Liver (tissue), 9 donors: ENCODE results near the gene ZNF438. TPM values are rescaled to one million over a fixed set of nuclear protein-coding genes. Genes with fewer than 3 reads are reported as not detected.

Experiments
- DNase-seq: peaks from one replicate; pipeline ENCODE4 v3.0.0-alpha.2; 2017; ENCODE audit warnings: low spot score
- H3K27ac ChIP-seq, 2 donors: one replicate each; pipeline ENCODE4 v1.7.0; 2013; ENCODE audit warnings: inconsistent platforms in 2 of 2, low read length in 2 of 2, control low read depth in 1 of 2, low read depth in 1 of 2, mild to moderate bottlenecking in 1 of 2
- H3K27me3 ChIP-seq, 4 donors: one replicate each; pipeline versions ENCODE4 v1.6.1 to v1.7.0; 2013; ENCODE audit warnings: low read length in 3 of 4, inconsistent platforms in 1 of 4, mild to moderate bottlenecking in 1 of 4, moderate library complexity in 1 of 4; ENCODE audit not compliant: control insufficient read depth in 4 of 4, insufficient read depth in 4 of 4
- H3K36me3 ChIP-seq, 4 donors: one replicate each; pipeline versions ENCODE4 v1.6.1 to v1.7.0; 2013; ENCODE audit warnings: low read length in 3 of 4, mild to moderate bottlenecking in 3 of 4, low read depth in 1 of 4, moderate library complexity in 1 of 4; ENCODE audit not compliant: control insufficient read depth in 4 of 4, insufficient read depth in 3 of 4
- H3K4me1 ChIP-seq, 4 donors: one replicate each; pipeline versions ENCODE4 v1.6.1 to v1.7.0; 2013; ENCODE audit warnings: low read length in 3 of 4, mild to moderate bottlenecking in 3 of 4, moderate library complexity in 1 of 4; ENCODE audit not compliant: control insufficient read depth in 4 of 4, insufficient read depth in 4 of 4
- H3K4me3 ChIP-seq, 3 donors: one replicate each; pipeline versions ENCODE4 v1.6.1 to v1.7.0; 2013; ENCODE audit warnings: low read length in 3 of 3, control low read depth in 1 of 3, low read depth in 1 of 3, mild to moderate bottlenecking in 1 of 3
- H3K9ac ChIP-seq, 2 donors: one replicate each; pipeline ENCODE4 v1.7.0; 2013; ENCODE audit warnings: low read length in 2 of 2, mild to moderate bottlenecking in 2 of 2, moderate library complexity in 2 of 2, control low read depth in 1 of 2, low read depth in 1 of 2
- H3K9me3 ChIP-seq, 4 donors: one replicate each; pipeline versions ENCODE4 v1.6.1 to v1.7.0; 2013; ENCODE audit warnings: low read length in 3 of 4; ENCODE audit not compliant: control insufficient read depth in 4 of 4
- EGR1 ChIP-seq, 2 donors: IDR thresholded peaks; 2 replicates each; pipeline ENCODE4 v1.6.1; 2016 to 2018; ENCODE audit warnings: antibody characterized with exemption in 2 of 2, low read depth in 2 of 2
- FOXA1 ChIP-seq: IDR thresholded peaks from 2 replicates; pipeline ENCODE4 v1.6.1; 2016; ENCODE audit warnings: antibody characterized with exemption
- FOXA2 ChIP-seq: IDR thresholded peaks from 2 replicates; pipeline ENCODE4 v1.6.1; 2016; ENCODE audit warnings: antibody characterized with exemption
- HNF4A ChIP-seq, 2 donors: conservative IDR thresholded peaks; 2 replicates each; pipeline ENCODE4 v1.6.1; 2016; ENCODE audit warnings: antibody characterized with exemption in 2 of 2, mild to moderate bottlenecking in 2 of 2
- HNF4G ChIP-seq: IDR thresholded peaks from 2 replicates; pipeline ENCODE4 v1.6.1; 2016; ENCODE audit warnings: antibody characterized with exemption
- JUND ChIP-seq, 2 donors: IDR thresholded peaks; 2 replicates each; pipeline ENCODE4 v1.6.1; 2016; ENCODE audit warnings: antibody characterized with exemption in 2 of 2
- NR2F2 ChIP-seq: IDR thresholded peaks from 2 replicates; pipeline ENCODE4 v1.6.1; 2016; ENCODE audit warnings: antibody characterized with exemption
- RAD21 ChIP-seq, 2 donors: IDR thresholded peaks; 2 replicates each; pipeline ENCODE4 v1.6.1; 2016; ENCODE audit warnings: antibody characterized with exemption in 2 of 2, mild to moderate bottlenecking in 2 of 2
- RXRA ChIP-seq, 2 donors: IDR thresholded peaks; 2 replicates each; pipeline ENCODE4 v1.6.1; 2017 to 2018; ENCODE audit warnings: antibody characterized with exemption in 2 of 2, mild to moderate bottlenecking in 1 of 2
- TAF1 ChIP-seq: conservative IDR thresholded peaks from 2 replicates; pipeline ENCODE4 v1.6.1; 2016; ENCODE audit warnings: antibody characterized with exemption, mild to moderate bottlenecking
- YY1 ChIP-seq: IDR thresholded peaks from 2 replicates; pipeline ENCODE4 v1.6.1; 2016; ENCODE audit warnings: antibody characterized with exemption, mild to moderate bottlenecking
- WGBS: extraction: QIAGEN DNeasy Blood & Tissue Kit; methylation state at CpG from one replicate; pipeline ENCODE4 v1.1.7; 2013; 5-methylcytosine and 5-hydroxymethylcytosine counted together
- polyA plus RNA-seq, 2 donors: library from polyadenylated mRNA; stranded (reverse) in 1 of 2; unstranded in 1 of 2; fragments of 200-250 nt in 1 of 2; fragments of >200 nt in 1 of 2; fragmentation: Nextera tagmentation in 1 of 2; extraction: Ambion mirVana in 1 of 2; gene quantifications; one replicate each; pipeline versions ENCODE4 v1.2.1 to v1.2.3, GENCODE V29; 2013 to 2015
- total RNA-seq, 2 donors: library from RNA; depleted of rRNA; stranded (reverse); fragments of >200 nt; gene quantifications; one replicate each; pipeline ENCODE4 v1.2.3, GENCODE V29; 2014
- TF ChIP-seq, protein P1 (sequence below): IDR thresholded peaks from 2 replicates; pipeline ENCODE4 v1.6.1; 2016; ENCODE audit warnings: antibody characterized with exemption
- TF ChIP-seq, protein P2 (sequence below): IDR thresholded peaks from 2 replicates; pipeline ENCODE4 v1.6.1; 2016; ENCODE audit warnings: antibody characterized with exemption
- TF ChIP-seq, protein P3 (sequence below): IDR thresholded peaks from 2 replicates; pipeline ENCODE4 v1.6.1; 2016; ENCODE audit warnings: antibody characterized with exemption
- TF ChIP-seq, protein P4 (sequence below): IDR thresholded peaks from 2 replicates; pipeline ENCODE4 v1.6.1; 2016; ENCODE audit warnings: antibody characterized with exemption, mild to moderate bottlenecking
- TF ChIP-seq, protein P5 (sequence below): fragments of 150-350 bp; IDR thresholded peaks from 2 replicates; pipeline ENCODE4 v1.5.1; 2017; ENCODE audit warnings: improper control_type of control experiment, low read depth, low read length; ENCODE audit not compliant: missing input control
- donor health status: healthy.
- donor health status: healthy.
- donor health status: healthy.
- donor health status: healthy.
- donor health status: healthy.

The ZNF438 gene
- total and polyA plus RNA-seq, 4 donors = 1.9 to 2.9 (median 2.2) TPM

DNA sequence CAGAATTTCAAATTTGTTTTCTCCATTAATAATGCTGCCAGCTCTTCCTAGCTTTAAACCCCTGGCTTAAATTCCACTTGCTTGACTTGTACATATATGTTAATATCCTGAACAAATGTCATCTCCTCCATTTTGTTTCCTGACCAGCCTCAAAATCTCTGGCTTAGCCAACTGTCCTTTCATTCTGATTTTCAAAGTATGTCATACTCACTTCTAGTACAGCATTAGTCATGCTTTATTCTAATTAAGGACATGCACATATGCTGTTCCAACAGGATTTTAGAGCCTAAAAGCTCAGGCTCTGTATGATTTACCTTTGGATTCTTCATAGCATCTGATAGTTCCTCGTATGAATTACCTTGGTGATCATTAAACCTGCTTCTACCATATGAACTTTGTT is 158.3 kb downstream of the ZNF438 start:
- peaks cover 0 to 1% (median 0%) of the 10 kb centered on the region in 4 donors for H3K36me3 ChIP-seq
- no peak overlapping the region for H3K4me3 ChIP-seq
- no peak overlapping the region for H3K9ac ChIP-seq
- 99% methylated on average over 1 of the region's 1 CpG for WGBS
- no peaks in the 10 kb centered on the region for H3K9me3 ChIP-seq
- no peak for TF ChIP-seq YY1
- TF ChIP-seq HNF4A (conservative IDR thresholded peaks at IDR 0.05) = no peak
- no peak for TF ChIP-seq EGR1 (IDR thresholded peaks at IDR 0.05; ENCODE audit: low read depth in 2 of 2)
- TF ChIP-seq RAD21 (IDR thresholded peaks at IDR 0.05) = no peak
- no peak for TF ChIP-seq HNF4G
- TF ChIP-seq, protein P1, sequence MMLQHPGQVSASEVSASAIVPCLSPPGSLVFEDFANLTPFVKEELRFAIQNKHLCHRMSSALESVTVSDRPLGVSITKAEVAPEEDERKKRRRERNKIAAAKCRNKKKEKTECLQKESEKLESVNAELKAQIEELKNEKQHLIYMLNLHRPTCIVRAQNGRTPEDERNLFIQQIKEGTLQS = no peak
- TF ChIP-seq RXRA (IDR thresholded peaks at IDR 0.05) = no peak
- TF ChIP-seq, protein P2, sequence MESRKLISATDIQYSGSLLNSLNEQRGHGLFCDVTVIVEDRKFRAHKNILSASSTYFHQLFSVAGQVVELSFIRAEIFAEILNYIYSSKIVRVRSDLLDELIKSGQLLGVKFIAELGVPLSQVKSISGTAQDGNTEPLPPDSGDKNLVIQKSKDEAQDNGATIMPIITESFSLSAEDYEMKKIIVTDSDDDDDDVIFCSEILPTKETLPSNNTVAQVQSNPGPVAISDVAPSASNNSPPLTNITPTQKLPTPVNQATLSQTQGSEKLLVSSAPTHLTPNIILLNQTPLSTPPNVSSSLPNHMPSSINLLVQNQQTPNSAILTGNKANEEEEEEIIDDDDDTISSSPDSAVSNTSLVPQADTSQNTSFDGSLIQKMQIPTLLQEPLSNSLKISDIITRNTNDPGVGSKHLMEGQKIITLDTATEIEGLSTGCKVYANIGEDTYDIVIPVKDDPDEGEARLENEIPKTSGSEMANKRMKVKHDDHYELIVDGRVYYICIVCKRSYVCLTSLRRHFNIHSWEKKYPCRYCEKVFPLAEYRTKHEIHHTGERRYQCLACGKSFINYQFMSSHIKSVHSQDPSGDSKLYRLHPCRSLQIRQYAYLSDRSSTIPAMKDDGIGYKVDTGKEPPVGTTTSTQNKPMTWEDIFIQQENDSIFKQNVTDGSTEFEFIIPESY = no peak
- TF ChIP-seq TAF1 = no peak
- H3K27ac ChIP-seq = no peak overlapping the region
- peaks cover 0 to 3% (median 0%) of the 10 kb centered on the region in 4 donors for H3K4me1 ChIP-seq
- no peak for DNase-seq
- no peaks in the 10 kb centered on the region for H3K27me3 ChIP-seq

DNA sequence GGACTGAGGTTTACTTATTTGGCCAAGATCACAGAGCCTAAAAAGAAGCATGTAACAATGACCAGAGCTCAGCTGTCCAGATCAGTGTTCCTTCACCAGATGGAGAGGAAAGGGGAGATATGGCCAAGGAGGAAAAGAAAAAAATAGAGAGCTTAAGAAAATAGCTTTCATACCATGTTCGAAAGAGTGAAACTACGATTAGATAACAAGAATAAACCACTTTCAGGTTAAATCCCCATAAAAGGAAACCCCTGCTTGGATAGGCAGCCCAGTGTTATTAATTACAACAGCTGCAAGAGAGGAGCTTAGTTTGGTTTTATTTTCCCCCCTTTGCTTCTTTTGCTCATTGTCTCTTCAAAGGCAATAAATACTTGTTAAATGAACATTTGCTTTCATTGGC is 160.8 kb downstream of the ZNF438 start:
- 74% methylated on average over 2 of the region's 2 CpGs for WGBS
- peaks cover 0 to 3% (median 0%) of the 10 kb centered on the region in 4 donors for H3K4me1 ChIP-seq

DNA sequence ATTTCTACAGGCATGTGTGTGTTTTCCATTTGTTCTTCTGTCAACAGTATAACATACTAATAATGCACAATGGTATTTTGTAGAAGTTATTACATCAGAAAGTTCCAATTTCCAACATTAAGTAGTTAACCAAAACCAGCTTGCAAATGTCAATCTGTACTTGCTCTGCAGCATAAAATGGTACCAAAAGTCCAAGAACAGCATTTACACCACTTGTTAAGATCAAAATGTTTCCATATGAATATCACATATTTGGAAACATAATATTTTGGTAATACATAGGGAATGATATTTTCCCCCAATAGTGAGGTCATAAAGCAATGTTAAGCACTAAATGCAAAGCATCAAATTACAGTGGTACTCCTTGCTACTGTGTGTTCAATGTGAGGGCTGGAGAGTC is 162.1 kb downstream of the ZNF438 start:
- Histone ChIP-seq H3K36me3 (no peaks in the 10 kb centered on the region), H3K27me3 (no peaks in the 10 kb centered on the region), H3K9ac (no peak overlapping the region), H3K4me1 (peaks cover 0 to 3% (median under 1%) of the 10 kb centered on the region in 4 donors), H3K4me3 (no peak overlapping the region), H3K27ac (no peak overlapping the region), H3K9me3 (no peaks in the 10 kb centered on the region)
- DNase-seq = no peak
- TF ChIP-seq HNF4G = no peak
- no peak for TF ChIP-seq YY1
- TF ChIP-seq, protein P3, sequence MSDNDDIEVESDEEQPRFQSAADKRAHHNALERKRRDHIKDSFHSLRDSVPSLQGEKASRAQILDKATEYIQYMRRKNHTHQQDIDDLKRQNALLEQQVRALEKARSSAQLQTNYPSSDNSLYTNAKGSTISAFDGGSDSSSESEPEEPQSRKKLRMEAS = no peak
- TF ChIP-seq RXRA (IDR thresholded peaks at IDR 0.05) = no peak
- TF ChIP-seq FOXA2 = no peak
- TF ChIP-seq JUND (IDR thresholded peaks at IDR 0.05) = no peak
- TF ChIP-seq, protein P4, sequence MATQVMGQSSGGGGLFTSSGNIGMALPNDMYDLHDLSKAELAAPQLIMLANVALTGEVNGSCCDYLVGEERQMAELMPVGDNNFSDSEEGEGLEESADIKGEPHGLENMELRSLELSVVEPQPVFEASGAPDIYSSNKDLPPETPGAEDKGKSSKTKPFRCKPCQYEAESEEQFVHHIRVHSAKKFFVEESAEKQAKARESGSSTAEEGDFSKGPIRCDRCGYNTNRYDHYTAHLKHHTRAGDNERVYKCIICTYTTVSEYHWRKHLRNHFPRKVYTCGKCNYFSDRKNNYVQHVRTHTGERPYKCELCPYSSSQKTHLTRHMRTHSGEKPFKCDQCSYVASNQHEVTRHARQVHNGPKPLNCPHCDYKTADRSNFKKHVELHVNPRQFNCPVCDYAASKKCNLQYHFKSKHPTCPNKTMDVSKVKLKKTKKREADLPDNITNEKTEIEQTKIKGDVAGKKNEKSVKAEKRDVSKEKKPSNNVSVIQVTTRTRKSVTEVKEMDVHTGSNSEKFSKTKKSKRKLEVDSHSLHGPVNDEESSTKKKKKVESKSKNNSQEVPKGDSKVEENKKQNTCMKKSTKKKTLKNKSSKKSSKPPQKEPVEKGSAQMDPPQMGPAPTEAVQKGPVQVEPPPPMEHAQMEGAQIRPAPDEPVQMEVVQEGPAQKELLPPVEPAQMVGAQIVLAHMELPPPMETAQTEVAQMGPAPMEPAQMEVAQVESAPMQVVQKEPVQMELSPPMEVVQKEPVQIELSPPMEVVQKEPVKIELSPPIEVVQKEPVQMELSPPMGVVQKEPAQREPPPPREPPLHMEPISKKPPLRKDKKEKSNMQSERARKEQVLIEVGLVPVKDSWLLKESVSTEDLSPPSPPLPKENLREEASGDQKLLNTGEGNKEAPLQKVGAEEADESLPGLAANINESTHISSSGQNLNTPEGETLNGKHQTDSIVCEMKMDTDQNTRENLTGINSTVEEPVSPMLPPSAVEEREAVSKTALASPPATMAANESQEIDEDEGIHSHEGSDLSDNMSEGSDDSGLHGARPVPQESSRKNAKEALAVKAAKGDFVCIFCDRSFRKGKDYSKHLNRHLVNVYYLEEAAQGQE = no peak
- TF ChIP-seq FOXA1 = no peak
- no peak for TF ChIP-seq TAF1
- TF ChIP-seq, protein P5, sequence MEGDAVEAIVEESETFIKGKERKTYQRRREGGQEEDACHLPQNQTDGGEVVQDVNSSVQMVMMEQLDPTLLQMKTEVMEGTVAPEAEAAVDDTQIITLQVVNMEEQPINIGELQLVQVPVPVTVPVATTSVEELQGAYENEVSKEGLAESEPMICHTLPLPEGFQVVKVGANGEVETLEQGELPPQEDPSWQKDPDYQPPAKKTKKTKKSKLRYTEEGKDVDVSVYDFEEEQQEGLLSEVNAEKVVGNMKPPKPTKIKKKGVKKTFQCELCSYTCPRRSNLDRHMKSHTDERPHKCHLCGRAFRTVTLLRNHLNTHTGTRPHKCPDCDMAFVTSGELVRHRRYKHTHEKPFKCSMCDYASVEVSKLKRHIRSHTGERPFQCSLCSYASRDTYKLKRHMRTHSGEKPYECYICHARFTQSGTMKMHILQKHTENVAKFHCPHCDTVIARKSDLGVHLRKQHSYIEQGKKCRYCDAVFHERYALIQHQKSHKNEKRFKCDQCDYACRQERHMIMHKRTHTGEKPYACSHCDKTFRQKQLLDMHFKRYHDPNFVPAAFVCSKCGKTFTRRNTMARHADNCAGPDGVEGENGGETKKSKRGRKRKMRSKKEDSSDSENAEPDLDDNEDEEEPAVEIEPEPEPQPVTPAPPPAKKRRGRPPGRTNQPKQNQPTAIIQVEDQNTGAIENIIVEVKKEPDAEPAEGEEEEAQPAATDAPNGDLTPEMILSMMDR = no peak
- TF ChIP-seq, protein P1 = no peak
- no peak for TF ChIP-seq RAD21 (IDR thresholded peaks at IDR 0.05)
- TF ChIP-seq, protein P2 = no peak
- no peak for TF ChIP-seq NR2F2
- TF ChIP-seq HNF4A (conservative IDR thresholded peaks at IDR 0.05) = no peak
- TF ChIP-seq EGR1 (IDR thresholded peaks at IDR 0.05; ENCODE audit: low read depth in 2 of 2) = no peak

More for the DNA sequence above, 160.8 kb downstream of the ZNF438 start:
- TF ChIP-seq NR2F2 (no peak), JUND (IDR thresholded peaks at IDR 0.05) (no peak)
- TF ChIP-seq, protein P3 = no peak
- H3K27ac ChIP-seq = no peak overlapping the region
- no peaks in the 10 kb centered on the region for H3K27me3 ChIP-seq
- no peak overlapping the region for H3K4me3 ChIP-seq
- no peak overlapping the region for H3K9ac ChIP-seq
- peaks cover 0 to 1% (median 0%) of the 10 kb centered on the region in 4 donors for H3K36me3 ChIP-seq
- no peak for DNase-seq
- no peaks in the 10 kb centered on the region for H3K9me3 ChIP-seq
